AG04450 (cell line): Measurements from ENCODE around the gene RPL38. TPM values are rescaled to one million over a fixed set of nuclear protein-coding genes. Genes with fewer than 3 reads are reported as not detected.
"Not testable (repeated sequence)": the region's sequence is repeated elsewhere in the genome, so short reads cannot be mapped to it uniquely, and the experiment has no call there.

Source experiments
- CTCF ChIA-PET: fragments of 300-600, 350-600 bp; formaldehyde crosslinking; extraction: SDS; loops from one replicate; lab custom pipeline; 2022; ENCODE audit warnings: antibody characterized with exemption, inconsistent platforms; lab: Charles Lee
- POLR2A ChIA-PET: fragments of 350-600 bp; formaldehyde crosslinking; extraction: SDS; loops from one replicate; lab custom pipeline; 2021; ENCODE audit warnings: antibody characterized with exemption, inconsistent platforms; lab: Yijun Ruan, JAX
- DNase-seq: peaks from one replicate; pipeline ENCODE4 v3.0.0-alpha.2; 2011; ENCODE audit warnings: low read depth, low spot score
- H3K27ac ChIP-seq: one replicate; pipeline ENCODE4 v1.5.1; 2012; ENCODE audit warnings: low read depth, low read length, control low read depth
- H3K27me3 ChIP-seq: one replicate; pipeline ENCODE4 v1.6.0; 2012; ENCODE audit warnings: low read length; ENCODE audit not compliant: control insufficient read depth, insufficient read depth
- H3K4me3 ChIP-seq: 2 replicates; pipeline ENCODE4 v1.5.1; 2011; ENCODE audit warnings: mild to moderate bottlenecking, low read depth, low read length, control low read depth
- H3K9me3 ChIP-seq: 2 replicates; pipeline ENCODE4 v1.5.1; 2012; ENCODE audit warnings: low read length; ENCODE audit not compliant: control insufficient read depth, insufficient read depth
- polyA plus RNA-seq: library from polyadenylated mRNA; depleted of rRNA; stranded (reverse); fragments of >200 nt; gene quantifications from 2 replicates; pipeline ENCODE4 v1.2.3, GENCODE V29; 2011
- TF ChIP-seq, protein P1 (sequence below): IDR thresholded peaks from 2 replicates; pipeline ENCODE4 v1.5.1; 2011; ENCODE audit warnings: low read depth, low read length, control low read depth, inconsistent platforms

The RPL38 gene
- polyA plus RNA-seq, 1 experiment = 2,383 TPM

DNA sequence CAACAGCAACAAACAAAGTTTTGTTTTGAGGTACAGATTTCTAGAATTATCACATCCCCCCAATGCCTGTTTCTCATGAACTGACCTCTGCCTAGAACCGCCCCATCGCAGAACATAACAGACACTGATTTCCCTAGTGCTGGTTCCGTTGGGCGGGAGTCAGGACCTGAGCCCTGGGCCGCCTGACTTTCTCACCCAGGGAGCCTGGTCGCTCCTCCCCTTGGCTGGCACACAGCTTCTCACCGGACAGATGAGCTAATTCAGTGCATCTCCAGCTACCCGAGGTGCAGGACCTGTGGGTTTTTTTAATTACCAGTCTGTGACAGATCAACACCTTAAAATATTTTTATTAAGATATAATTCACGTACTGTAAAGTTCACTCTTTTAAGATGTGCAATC is 20.1 kb upstream of the RPL38 start:
- CTCF ChIA-PET = interaction anchor here (1.7 kb wide), 1 partner anchor 20 kb away, joined by 4 read pairs; the partner anchor contains the start of gene RPL38
- H3K27me3 ChIP-seq = peaks cover 15% of the 10 kb centered on the region
- no peak overlapping the region for H3K27ac ChIP-seq
- H3K9me3 ChIP-seq = no peaks in the 10 kb centered on the region; the same call in 1 of the 2 replicates
- DNase-seq = no peak
- no peak overlapping the region for H3K4me3 ChIP-seq
- POLR2A ChIA-PET = no interaction called here
- TF ChIP-seq, protein P1, sequence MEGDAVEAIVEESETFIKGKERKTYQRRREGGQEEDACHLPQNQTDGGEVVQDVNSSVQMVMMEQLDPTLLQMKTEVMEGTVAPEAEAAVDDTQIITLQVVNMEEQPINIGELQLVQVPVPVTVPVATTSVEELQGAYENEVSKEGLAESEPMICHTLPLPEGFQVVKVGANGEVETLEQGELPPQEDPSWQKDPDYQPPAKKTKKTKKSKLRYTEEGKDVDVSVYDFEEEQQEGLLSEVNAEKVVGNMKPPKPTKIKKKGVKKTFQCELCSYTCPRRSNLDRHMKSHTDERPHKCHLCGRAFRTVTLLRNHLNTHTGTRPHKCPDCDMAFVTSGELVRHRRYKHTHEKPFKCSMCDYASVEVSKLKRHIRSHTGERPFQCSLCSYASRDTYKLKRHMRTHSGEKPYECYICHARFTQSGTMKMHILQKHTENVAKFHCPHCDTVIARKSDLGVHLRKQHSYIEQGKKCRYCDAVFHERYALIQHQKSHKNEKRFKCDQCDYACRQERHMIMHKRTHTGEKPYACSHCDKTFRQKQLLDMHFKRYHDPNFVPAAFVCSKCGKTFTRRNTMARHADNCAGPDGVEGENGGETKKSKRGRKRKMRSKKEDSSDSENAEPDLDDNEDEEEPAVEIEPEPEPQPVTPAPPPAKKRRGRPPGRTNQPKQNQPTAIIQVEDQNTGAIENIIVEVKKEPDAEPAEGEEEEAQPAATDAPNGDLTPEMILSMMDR = no peak

DNA sequence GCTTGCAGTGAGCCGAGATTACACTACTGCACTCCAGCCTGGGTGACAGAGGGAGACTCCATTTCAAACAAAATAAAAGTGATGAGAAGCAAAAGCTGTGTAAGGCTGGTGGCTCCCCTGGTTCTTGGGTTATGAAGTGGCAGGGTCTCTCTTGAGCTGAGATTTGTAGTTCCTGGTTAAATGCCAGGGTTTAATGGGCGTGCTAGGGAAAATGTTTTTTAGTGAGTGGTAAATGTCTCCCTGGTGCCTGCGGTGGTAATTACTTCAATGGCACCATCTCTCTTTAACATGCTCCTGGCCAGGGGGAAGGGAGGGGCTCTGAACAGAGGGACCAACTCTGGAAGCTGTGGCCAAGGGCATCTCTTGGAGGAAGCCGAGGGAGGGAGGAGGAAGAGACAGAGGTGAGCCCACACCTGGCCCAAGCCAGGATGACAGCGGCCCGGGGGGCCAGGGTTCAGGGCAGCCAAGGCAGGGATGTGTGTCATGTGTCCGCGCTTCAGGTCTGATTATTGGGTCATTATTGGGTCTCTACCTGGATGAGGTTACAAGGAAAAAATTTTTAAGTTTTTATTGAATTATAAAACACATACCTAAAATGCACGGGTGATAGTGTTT is 17.8 kb upstream of the RPL38 start:
- Histone ChIP-seq H3K27me3 (peaks cover 8% of the 10 kb centered on the region), H3K9me3 (no peaks in the 10 kb centered on the region), H3K4me3 (no peak overlapping the region), H3K27ac (no peak overlapping the region)
- TF ChIP-seq, protein P1 = no peak
- DNase-seq = no peak
- ChIA-PET POLR2A (no interaction called here), CTCF (no interaction called here)

DNA sequence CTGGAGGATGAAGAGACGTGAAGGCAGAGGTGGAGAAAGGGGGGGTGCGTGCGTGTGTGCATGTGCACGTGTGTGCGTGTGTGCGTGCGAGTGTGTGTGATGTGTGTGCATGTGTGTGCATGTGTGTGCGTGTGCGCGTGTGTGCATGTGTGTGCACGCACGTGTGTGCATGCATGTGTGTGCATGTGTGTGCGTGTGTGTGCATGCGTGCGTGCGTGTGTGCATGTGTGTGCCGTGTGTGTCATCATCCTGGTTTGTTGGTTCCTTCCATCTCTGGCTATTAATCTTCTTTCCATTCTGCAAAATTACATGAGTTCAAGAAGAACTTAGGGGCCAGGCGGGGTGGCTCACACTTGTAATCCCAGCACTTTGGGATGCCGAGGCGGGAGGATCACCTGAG is 17.0 kb upstream of the RPL38 start:
- ChIA-PET CTCF (no interaction called here), POLR2A (interaction anchor here (1.1 kb wide), 1 partner anchor 13 kb away, joined by 5 read pairs; no protein-coding TSS in a partner anchor)
- Histone ChIP-seq H3K4me3 (no peak overlapping the region), H3K27me3 (peaks cover 8% of the 10 kb centered on the region), H3K27ac (no peak overlapping the region), H3K9me3 (no peaks in the 10 kb centered on the region)
- TF ChIP-seq, protein P1 = no peak
- DNase-seq = no peak

DNA sequence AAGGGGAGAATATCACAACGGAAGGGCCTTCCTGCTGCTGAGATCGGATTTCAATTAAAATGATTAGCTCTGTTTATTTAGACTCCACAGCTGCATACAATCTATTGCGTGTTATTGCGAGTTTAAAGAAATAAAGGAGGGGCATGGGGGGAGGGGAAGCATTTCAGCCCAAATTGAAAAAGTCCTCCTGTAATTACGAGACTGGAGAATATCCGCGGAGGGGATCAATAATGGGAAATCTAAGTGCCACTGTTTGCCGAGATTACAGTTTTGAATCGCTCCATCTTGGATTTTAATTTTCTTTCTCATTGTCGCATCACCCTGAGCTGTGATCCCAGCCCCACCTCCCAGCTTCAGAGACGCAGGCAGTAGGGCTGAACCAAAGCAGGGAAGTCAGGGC is 15.7 kb upstream of the RPL38 start:
- POLR2A ChIA-PET = no interaction called here

DNA sequence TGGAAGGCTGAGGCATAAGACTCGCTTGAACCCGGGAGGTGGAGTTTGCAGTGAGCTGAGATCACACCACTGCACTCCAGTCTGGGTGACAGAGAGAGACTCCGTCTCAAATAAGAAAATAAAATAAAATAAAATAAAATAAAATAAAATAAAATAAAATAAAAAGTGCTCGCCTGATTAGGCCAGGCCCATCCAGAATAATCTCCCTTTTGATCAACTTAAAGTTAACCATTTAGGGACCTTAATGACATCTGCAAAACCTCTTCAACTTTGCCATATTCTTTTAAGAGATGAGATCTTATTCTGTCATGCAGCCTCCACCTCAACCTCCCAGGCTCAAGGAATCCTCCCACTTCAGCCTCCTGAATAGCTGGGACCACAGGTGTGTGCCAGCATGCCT is 14.8 kb upstream of the RPL38 start:
- H3K27me3 ChIP-seq, H3K27ac ChIP-seq, H3K9me3 ChIP-seq, POLR2A ChIA-PET, H3K4me3 ChIP-seq, DNase-seq: not testable (repeated sequence)
- CTCF ChIA-PET = interaction anchor here (1.8 to 3.1 kb wide), 2 partner anchors 11 kb away, joined by 7 to 27 read pairs; no protein-coding TSS in a partner anchor

More for the DNA sequence above, 15.7 kb upstream of the RPL38 start:
- TF ChIP-seq, protein P1 = no peak
- CTCF ChIA-PET = interaction anchor here (1.4 to 1.8 kb wide), 2 partner anchors 12 kb away, joined by 5 to 7 read pairs; no protein-coding TSS in a partner anchor
- DNase-seq = no peak
- Histone ChIP-seq H3K4me3 (no peak overlapping the region), H3K9me3 (no peaks in the 10 kb centered on the region), H3K27me3 (peaks cover 5% of the 10 kb centered on the region), H3K27ac (no peak overlapping the region)
